HG02623 (cell line): Measurements from ENCODE around the gene MSH4.
"Not testable (repeated sequence)": the region's sequence is repeated elsewhere in the genome, so short reads cannot be mapped to it uniquely, and the experiment has no call there.

Experiments used
- ATAC-seq: cut with Tn5 transposase; IDR thresholded peaks from one replicate; pipeline ENCODE4 v1.9.1; 2021; ENCODE audit warnings: moderate library complexity; ENCODE audit not compliant: unreplicated experiment

The MSH4 gene

DNA sequence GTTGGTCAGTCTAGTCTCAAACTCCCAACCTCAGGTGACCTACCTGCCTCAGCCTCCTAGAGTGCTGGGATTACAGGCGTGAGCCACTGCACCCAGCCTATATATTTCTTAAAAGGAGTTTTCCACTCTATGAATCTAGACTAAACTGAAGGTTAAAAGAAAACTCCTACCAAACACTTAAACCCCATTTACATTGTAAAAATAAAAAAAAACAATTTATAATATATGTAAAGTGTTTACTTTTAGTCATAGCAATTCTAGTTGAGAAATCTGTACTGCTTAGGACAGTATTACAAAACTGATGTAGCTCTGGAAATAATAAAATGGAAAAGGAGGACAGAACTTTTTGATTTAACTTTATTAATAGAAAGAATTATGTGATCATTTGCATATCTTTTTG is 126.0 kb downstream of the MSH4 start:
- no peak for ATAC-seq

DNA sequence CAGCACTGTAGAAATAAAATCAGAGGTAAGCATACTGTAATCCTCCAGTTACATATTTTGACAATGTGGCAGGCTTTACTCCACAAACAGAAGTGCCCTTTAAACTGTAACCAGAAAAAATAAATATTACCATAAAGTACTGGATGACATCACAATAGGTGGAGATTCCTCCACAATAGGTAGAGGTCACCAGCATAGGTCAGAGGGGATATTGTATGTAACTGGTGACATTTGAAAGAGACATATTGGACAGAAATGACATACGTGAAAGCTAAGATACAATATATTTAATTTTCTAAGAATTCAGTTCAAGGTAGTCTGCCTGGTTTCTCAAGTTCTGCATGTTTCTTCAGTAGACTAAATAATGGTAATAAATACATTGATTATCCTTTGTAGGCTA is 135.6 kb downstream of the MSH4 start, which contains the start of gene ASB17:
Gene ASB17, minus strand, starts transcription at position 101 of the 400 bp plus-strand sequence. CDS start 113 bp downstream, outside the sequence.
- ATAC-seq: no peak

DNA sequence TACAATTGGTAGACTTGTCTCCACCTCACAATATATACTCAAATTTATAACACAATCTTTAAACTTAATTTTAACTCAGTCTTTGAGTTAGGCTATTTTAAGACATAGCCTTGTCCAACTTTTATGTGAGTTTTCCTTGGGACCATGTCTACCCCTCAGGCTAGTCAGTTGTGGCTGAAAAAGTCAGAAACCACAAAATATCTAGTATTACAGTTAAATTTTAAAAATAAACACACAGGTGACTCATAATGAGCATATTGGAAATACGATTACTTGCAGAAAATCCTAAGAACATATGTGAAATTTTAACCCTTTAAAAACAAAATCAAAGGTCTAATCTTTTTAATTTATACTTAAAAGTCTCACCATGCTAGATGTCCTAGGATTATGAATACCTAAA is 140.4 kb downstream of the MSH4 start:
- no peak for ATAC-seq

DNA sequence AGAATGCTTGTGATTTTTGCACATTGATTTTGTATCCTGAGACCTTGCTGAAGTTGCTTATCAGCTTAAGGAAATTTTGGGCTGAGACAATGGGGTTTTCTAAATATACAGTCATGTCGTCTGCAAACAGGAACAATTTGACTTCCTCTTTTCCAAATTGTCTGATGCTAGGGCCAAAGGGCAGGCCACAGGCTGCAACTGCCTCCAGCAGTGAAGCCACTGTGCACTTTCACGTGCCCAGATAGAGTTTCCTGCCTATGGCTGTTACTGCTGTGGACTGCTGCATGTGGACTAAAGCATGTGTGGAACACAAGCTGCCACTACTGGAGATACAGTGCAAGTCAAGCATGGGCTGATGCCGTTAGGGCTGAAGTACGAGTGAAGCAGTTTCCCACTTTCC is 146.4 kb downstream of the MSH4 start:
- not testable (repeated sequence) for ATAC-seq

DNA sequence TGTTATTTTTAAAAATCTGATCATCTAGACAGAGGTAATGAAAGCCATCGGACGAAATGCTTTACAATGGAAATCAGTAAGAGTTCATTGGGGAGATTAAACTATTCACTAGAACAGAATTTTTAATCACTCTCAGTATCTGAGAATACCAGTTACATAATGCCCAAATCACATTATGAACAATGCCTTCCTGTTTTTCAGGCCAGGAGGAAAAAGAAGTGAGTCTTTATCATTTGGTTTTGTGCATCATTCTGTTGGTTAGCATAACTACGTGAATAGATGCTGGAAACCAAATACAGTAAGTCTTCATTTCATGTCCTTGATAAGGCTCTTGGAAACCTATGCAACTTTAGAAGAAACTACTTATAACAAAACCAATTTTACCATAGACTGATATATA is 153.5 kb downstream of the MSH4 start:
- no peak for ATAC-seq

DNA sequence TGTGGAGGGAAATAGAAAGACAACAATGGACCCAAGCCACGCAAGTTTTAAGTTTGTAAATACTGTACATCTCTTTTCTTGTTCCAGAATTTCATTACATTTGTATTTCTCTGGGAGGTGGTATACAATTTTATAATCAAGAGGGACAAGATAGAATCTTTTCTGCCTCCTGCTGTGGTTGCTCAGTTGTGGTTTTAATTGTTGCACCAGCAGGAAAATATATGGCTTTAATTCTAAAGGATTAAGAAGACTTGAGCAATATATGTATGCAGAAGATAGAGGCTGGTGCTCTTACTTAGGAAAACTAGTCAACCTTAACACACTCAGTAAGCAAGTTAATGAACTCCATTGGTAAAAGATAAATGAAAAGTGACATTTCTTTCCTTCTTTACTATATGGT is 155.3 kb downstream of the MSH4 start:
- no peak for ATAC-seq

DNA sequence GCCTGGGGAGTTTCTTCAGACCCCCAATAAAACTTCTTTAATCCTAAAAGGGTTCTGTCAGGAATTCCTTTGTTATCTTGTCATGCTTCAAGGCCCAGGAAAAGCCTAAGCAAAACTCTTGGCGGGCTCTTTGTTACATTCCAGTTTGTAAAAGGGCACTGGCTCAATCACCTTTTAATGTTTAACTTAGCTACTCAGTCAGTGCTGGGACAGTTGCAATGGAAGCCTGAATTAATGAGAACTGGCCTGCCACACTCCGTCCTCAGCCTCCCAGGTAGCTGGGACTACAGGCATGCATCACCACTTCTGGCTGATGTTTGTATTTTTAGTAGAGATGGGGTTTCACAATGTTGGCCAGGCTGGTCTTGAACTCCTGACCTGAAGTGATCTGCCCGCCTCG is 156.8 kb downstream of the MSH4 start:
- no peak for ATAC-seq

DNA sequence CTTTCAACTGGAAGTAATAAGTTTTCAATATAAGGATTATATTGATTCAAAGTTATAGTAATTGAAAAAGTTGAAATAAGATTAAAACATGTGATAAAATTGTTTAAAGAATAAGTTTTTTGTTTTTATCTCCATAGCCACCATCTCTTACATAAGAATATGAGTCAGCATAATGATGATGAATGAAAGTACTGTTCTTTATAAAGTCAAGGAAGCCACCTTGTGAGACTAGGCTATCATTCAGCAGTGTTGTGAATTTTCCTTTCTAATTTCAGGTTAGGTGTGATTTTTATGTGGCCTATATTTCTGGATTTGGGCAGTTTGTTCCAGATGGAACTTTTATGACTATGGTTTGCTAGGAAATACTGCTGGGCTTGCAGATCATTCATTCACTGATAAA is 157.9 kb downstream of the MSH4 start:
- no peak for ATAC-seq
